Middle frontal gyrus (tissue), 1 donor: ENCODE data around the gene KRTAP12-3.

ENCODE experiments used
- DNase-seq: peaks from one replicate; pipeline ENCODE4 v3.0.0-alpha.2; 2015; ENCODE audit warnings: low spot score; ENCODE audit errors: extremely low spot score

The KRTAP12-3 gene

GRCh38 chr21:44702111-44702972, 44.6 kb downstream of the KRTAP12-3 start:
- no peak for DNase-seq

- no peak for DNase-seq
Measured at GRCh38 chr21:44702973-44703730, 45.4 kb downstream of the KRTAP12-3 start.

GRCh38 chr21:44703731-44704635, 46.3 kb downstream of the KRTAP12-3 start:
- DNase-seq, result no peak

- DNase-seq, result no peak
Measured at GRCh38 chr21:44704636-44705001, 46.9 kb downstream of the KRTAP12-3 start.

- DNase-seq, result no peak
Measured at GRCh38 chr21:44706026-44706705, 48.4 kb downstream of the KRTAP12-3 start.

GRCh38 chr21:44706706-44707581, 49.2 kb downstream of the KRTAP12-3 start:
- no peak for DNase-seq
